IMR-90 (cell line): ENCODE results near the gene KCNQ2. TPM values are rescaled to one million over a fixed set of nuclear protein-coding genes. Genes with fewer than 3 reads are reported as not detected.

Source experiments
- ATAC-seq: fragments of 200-7000 bp; cut with Tn5 transposase; 2 replicates; pipeline ENCODE4 v1.9.1; 2020; ENCODE audit warnings: low read depth, mild to moderate bottlenecking, moderate library complexity
- BruUV-seq: library from RNA; stranded (reverse); fragments of 400-500 nt; replicated peaks from 2 replicates; lab custom pipeline; 2021; lab: Mats Ljungman, UMichigan
- CTCF ChIA-PET: fragments of 300-600 bp; formaldehyde crosslinking; extraction: SDS; loops from one replicate; lab custom pipeline; 2021; ENCODE audit warnings: antibody characterized with exemption; lab: Yijun Ruan, JAX
- POLR2A ChIA-PET: fragments of 300-600 bp; sonication (Branson Sonifier 250); formaldehyde crosslinking; loops from one replicate; lab custom pipeline; 2022; ENCODE audit warnings: antibody characterized with exemption; ENCODE audit not compliant: unreplicated experiment; lab: Charles Lee
- DNase-seq: peaks from one replicate; pipeline ENCODE4 v3.0.0; 2013
- H2AFZ ChIP-seq: replicated peaks from 2 replicates; pipeline ENCODE3; 2013; ENCODE audit warnings: low read length, mild to moderate bottlenecking; ENCODE audit not compliant: poor library complexity
- H2AK5ac ChIP-seq: 2 replicates; pipeline ENCODE4 v1.6.1; 2013; ENCODE audit warnings: low read depth, low read length, inconsistent platforms
- H2AK9ac ChIP-seq: replicated peaks from 2 replicates; pipeline ENCODE3; 2013; ENCODE audit warnings: mild to moderate bottlenecking, low read depth, low read length, moderate library complexity; ENCODE audit not compliant: poor library complexity
- H2BK120ac ChIP-seq: 2 replicates; pipeline ENCODE4 v1.6.1; 2013; ENCODE audit warnings: low read depth, low read length, inconsistent platforms
- H2BK15ac ChIP-seq: 3 replicates; pipeline ENCODE4 v1.6.1; 2013; ENCODE audit warnings: low read depth, low read length, inconsistent platforms
- H2BK20ac ChIP-seq: 2 replicates; pipeline ENCODE4 v1.6.1; 2013; ENCODE audit warnings: low read depth, mild to moderate bottlenecking, inconsistent platforms, low read length, moderate library complexity
- H2BK5ac ChIP-seq: 2 replicates; pipeline ENCODE4 v1.6.1; 2013; ENCODE audit warnings: mild to moderate bottlenecking, low read depth, low read length, inconsistent platforms; ENCODE audit not compliant: poor library complexity, severe bottlenecking
- H3K14ac ChIP-seq: replicated peaks from 2 replicates; pipeline ENCODE4 v1.6.1; 2013; ENCODE audit warnings: low read depth, low read length, inconsistent platforms
- H3K18ac ChIP-seq: 2 replicates; pipeline ENCODE4 v1.6.1; 2013; ENCODE audit warnings: low read depth, low read length, control low read depth
- H3K23ac ChIP-seq: 2 replicates; pipeline ENCODE4 v1.6.1; 2013; ENCODE audit warnings: low read depth, low read length, inconsistent platforms
- H3K27ac ChIP-seq: 2 replicates; pipeline ENCODE4 v1.5.1; 2013; ENCODE audit warnings: mild to moderate bottlenecking, control low read depth, low read length; ENCODE audit not compliant: insufficient read depth
- H3K27me3 ChIP-seq: 2 replicates; pipeline ENCODE4 v1.6.1; 2013; ENCODE audit warnings: low read length; ENCODE audit not compliant: control insufficient read depth, insufficient read depth
- H3K36me3 ChIP-seq: 2 replicates; pipeline ENCODE4 v1.6.1; 2013; ENCODE audit warnings: low read length, mixed read lengths; ENCODE audit not compliant: control insufficient read depth, insufficient read depth
- H3K4ac ChIP-seq: 2 replicates; pipeline ENCODE4 v1.6.1; 2013; ENCODE audit warnings: low read depth, low read length, inconsistent platforms
- H3K4me1 ChIP-seq: 2 replicates; pipeline ENCODE4 v1.6.1; 2013; ENCODE audit warnings: low read length, mixed read lengths; ENCODE audit not compliant: control insufficient read depth, insufficient read depth
- H3K4me2 ChIP-seq: 2 replicates; pipeline ENCODE4 v1.6.1; 2013; ENCODE audit warnings: low read depth, mild to moderate bottlenecking, control low read depth, low read length, moderate library complexity
- H3K4me3 ChIP-seq: 2 replicates; pipeline ENCODE4 v1.5.1; 2013; ENCODE audit warnings: low read depth, mild to moderate bottlenecking, control low read depth, low read length, moderate library complexity; ENCODE audit not compliant: insufficient read depth
- H3K56ac ChIP-seq: 2 replicates; pipeline ENCODE4 v1.6.1; 2013; ENCODE audit warnings: low read length, inconsistent platforms; ENCODE audit not compliant: insufficient read depth; ENCODE audit errors: extremely low read depth
- H3K79me1 ChIP-seq, 2 experiments: 2 replicates each; pipeline ENCODE4 v1.6.1; 2013; ENCODE audit warnings: low read length in 2 of 2, inconsistent platforms in 1 of 2, low read depth in 1 of 2
- H3K9ac ChIP-seq: 2 replicates; pipeline ENCODE4 v1.6.1; 2013; ENCODE audit warnings: low read depth, low read length, control low read depth
- H3K9me1 ChIP-seq: 2 replicates; pipeline ENCODE4 v1.6.1; 2013; ENCODE audit warnings: low read length, inconsistent platforms; ENCODE audit not compliant: insufficient read depth
- H3K9me3 ChIP-seq: 2 replicates; pipeline ENCODE4 v1.6.1; 2013; ENCODE audit warnings: low read length; ENCODE audit not compliant: control insufficient read depth, insufficient read depth
- H4K20me1 ChIP-seq: 2 replicates; pipeline ENCODE4 v1.6.1; 2013; ENCODE audit warnings: low read length, inconsistent platforms; ENCODE audit not compliant: insufficient read depth
- H4K5ac ChIP-seq: 2 replicates; pipeline ENCODE4 v1.6.1; 2013; ENCODE audit warnings: mild to moderate bottlenecking, low read depth, low read length, control low read depth
- H4K8ac ChIP-seq, 2 experiments: 2 replicates each; pipeline ENCODE4 v1.6.1; 2013; ENCODE audit warnings: low read depth in 2 of 2, low read length in 2 of 2, control low read depth in 1 of 2, inconsistent platforms in 1 of 2
- H4K91ac ChIP-seq: 2 replicates; pipeline ENCODE4 v1.6.1; 2013; ENCODE audit warnings: low read depth, low read length, inconsistent platforms; ENCODE audit not compliant: insufficient read depth
- BHLHE40 ChIP-seq: fragments of 150-350 bp; IDR thresholded peaks from 2 replicates; pipeline ENCODE4 v1.6.1; 2016; ENCODE audit warnings: mild to moderate bottlenecking, low read depth, low read length
- CHD1 ChIP-seq: IDR thresholded peaks from 2 replicates; pipeline ENCODE4 v1.6.1; 2012; ENCODE audit warnings: low read depth, low read length, improper control_type of control experiment
- ELK1 ChIP-seq: fragments of 150-350 bp; IDR thresholded peaks from 2 replicates; pipeline ENCODE4 v1.6.1; 2016; ENCODE audit warnings: low read depth, mild to moderate bottlenecking, low read length, moderate library complexity, borderline replicate concordance
- FOS ChIP-seq: fragments of 150-350 bp; IDR thresholded peaks from 2 replicates; pipeline ENCODE4 v1.6.1; 2016; ENCODE audit warnings: low read depth, low read length
- MAFK ChIP-seq: IDR thresholded peaks from 2 replicates; pipeline ENCODE4 v1.6.1; 2012; ENCODE audit warnings: low read depth, low read length, improper control_type of control experiment
- MXI1 ChIP-seq: IDR thresholded peaks from 2 replicates; pipeline ENCODE4 v1.6.1; 2012; ENCODE audit warnings: low read depth, mild to moderate bottlenecking, low read length, moderate library complexity, borderline replicate concordance
- NFE2L2 ChIP-seq: fragments of 150-350 bp; IDR thresholded peaks from 2 replicates; pipeline ENCODE4 v1.6.1; 2016; ENCODE audit warnings: low read depth, mild to moderate bottlenecking, low read length
- RAD21 ChIP-seq: IDR thresholded peaks from 2 replicates; pipeline ENCODE4 v1.6.1; 2012; ENCODE audit warnings: low read length, improper control_type of control experiment
- RCOR1 ChIP-seq: IDR thresholded peaks from 2 replicates; pipeline ENCODE4 v1.6.1; 2012; ENCODE audit warnings: mild to moderate bottlenecking, low read length, improper control_type of control experiment; ENCODE audit not compliant: insufficient replicate concordance
- USF2 ChIP-seq: fragments of 150-350 bp; IDR thresholded peaks from 2 replicates; pipeline ENCODE4 v1.6.1; 2017; ENCODE audit warnings: mild to moderate bottlenecking, antibody characterized with exemption, low read length, low read depth
- WGBS, 2 experiments: methylation state at CpG; one replicate each; pipeline versions ENCODE4 v1.1.5 to v1.1.7; 2013; ENCODE audit warnings: missing lambda C conversion rate in 2 of 2; ENCODE audit not compliant: insufficient read length in 1 of 2; ENCODE audit errors: extremely low coverage in 2 of 2; 5-methylcytosine and 5-hydroxymethylcytosine counted together
- dilution Hi-C: fragments of 300-500 bp; cut with HindIII; formaldehyde crosslinking; loops from one replicate; pipeline ENCODE4 v1.14.3; 2018; ENCODE audit warnings: low sequenced_read_pairs; ENCODE audit not compliant: unreplicated experiment
- in situ Hi-C: fragments of 300-500 bp; cut with MboI; formaldehyde crosslinking; loops from 3 replicates; pipeline ENCODE4 v1.14.3; 2019; ENCODE audit warnings: low sequenced_read_pairs, inconsistent platforms, mixed read lengths
- intact Hi-C: fragments of 100-400 bp; cut with micrococcal nuclease; formaldehyde crosslinking; loops from 2 replicates; pipeline ENCODE4 v1.10.0; 2022
- polyA plus RNA-seq, 3 experiments: library from polyadenylated mRNA; depleted of rRNA; stranded (reverse); fragments of >200 nt; gene quantifications; 2 replicates each; pipeline ENCODE4 v1.2.3, GENCODE V29; 2012; ENCODE audit warnings: low replicate concordance in 1 of 3
- total RNA-seq: library from RNA; depleted of rRNA; stranded (reverse); fragments of >200 nt; gene quantifications from 2 replicates; pipeline ENCODE4 v1.2.3, GENCODE V29; 2012
- TF ChIP-seq, protein P1 (sequence below): conservative IDR thresholded peaks from 2 replicates; pipeline ENCODE4 v1.5.1; 2012; ENCODE audit warnings: mild to moderate bottlenecking, low read depth, low read length, improper control_type of control experiment

Gene KCNQ2
- total and polyA plus RNA-seq, 2 of the 4 experiments (the other 2 are of a cell fraction) = 0.02 TPM; not detected in 1

DNA sequence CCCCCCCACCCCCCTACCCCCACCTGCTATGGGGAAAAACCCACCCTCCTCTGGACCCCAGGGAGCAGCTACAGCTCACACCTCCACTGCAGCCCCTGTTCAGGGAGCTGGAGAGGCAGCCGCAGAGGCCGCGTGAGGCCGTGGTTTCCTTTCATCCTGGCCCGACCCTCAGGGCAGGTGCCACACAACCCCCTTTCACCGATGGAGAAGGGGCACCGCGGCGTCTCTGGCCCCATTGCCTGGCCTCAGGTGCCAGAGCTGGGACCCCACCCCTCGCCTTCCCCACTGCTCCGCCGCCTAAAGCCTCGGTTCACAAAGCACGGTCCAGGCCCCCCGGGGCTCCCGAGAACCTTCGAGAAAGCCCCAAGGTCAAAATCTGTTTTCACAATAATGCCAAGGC lies 11.8 kb upstream of the KCNQ2 start:
- H2AFZ ChIP-seq = no peak overlapping the region
- no peaks in the 10 kb centered on the region for H3K9me1 ChIP-seq
- in situ Hi-C loops (no loop called here), dilution Hi-C loops (no loop called here), intact Hi-C loops (no loop called here)
- H3K79me1 ChIP-seq = no peaks in the 10 kb centered on the region
- no peak overlapping the region for H3K4me3 ChIP-seq
- H3K14ac ChIP-seq = no peak overlapping the region
- no peak overlapping the region for H4K91ac ChIP-seq
- peaks cover 48% of the 10 kb centered on the region for H3K27me3 ChIP-seq
- no TSS peak for BruUV-seq
- H4K5ac ChIP-seq = no peak overlapping the region
- no peak overlapping the region for H3K27ac ChIP-seq
- CTCF ChIA-PET = no interaction called here
- no peak overlapping the region for H2BK120ac ChIP-seq
- no peak overlapping the region for H3K4ac ChIP-seq
- no peak overlapping the region for H3K23ac ChIP-seq
- no peaks in the 10 kb centered on the region for H3K36me3 ChIP-seq
- H4K20me1 ChIP-seq = no peaks in the 10 kb centered on the region; the same call in 1 of the 2 replicates
- ATAC-seq (no peak), DNase-seq (no peak)
- no peak overlapping the region for H2BK15ac ChIP-seq
- no peak overlapping the region for H2AK5ac ChIP-seq
- WGBS, 2 experiments = 68% methylated on average over 3 of the region's 17 CpGs; no CpG with 5 or more reads in 1 of the 2 experiments
- TF ChIP-seq FOS (no peak), CHD1 (no peak), MAFK (no peak), RCOR1 (no peak), BHLHE40 (no peak), USF2 (no peak), RAD21 (no peak), ELK1 (no peak), NFE2L2 (no peak), MXI1 (no peak)
- TF ChIP-seq, protein P1, sequence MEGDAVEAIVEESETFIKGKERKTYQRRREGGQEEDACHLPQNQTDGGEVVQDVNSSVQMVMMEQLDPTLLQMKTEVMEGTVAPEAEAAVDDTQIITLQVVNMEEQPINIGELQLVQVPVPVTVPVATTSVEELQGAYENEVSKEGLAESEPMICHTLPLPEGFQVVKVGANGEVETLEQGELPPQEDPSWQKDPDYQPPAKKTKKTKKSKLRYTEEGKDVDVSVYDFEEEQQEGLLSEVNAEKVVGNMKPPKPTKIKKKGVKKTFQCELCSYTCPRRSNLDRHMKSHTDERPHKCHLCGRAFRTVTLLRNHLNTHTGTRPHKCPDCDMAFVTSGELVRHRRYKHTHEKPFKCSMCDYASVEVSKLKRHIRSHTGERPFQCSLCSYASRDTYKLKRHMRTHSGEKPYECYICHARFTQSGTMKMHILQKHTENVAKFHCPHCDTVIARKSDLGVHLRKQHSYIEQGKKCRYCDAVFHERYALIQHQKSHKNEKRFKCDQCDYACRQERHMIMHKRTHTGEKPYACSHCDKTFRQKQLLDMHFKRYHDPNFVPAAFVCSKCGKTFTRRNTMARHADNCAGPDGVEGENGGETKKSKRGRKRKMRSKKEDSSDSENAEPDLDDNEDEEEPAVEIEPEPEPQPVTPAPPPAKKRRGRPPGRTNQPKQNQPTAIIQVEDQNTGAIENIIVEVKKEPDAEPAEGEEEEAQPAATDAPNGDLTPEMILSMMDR = no peak
- POLR2A ChIA-PET = no interaction called here
- no peak overlapping the region for H4K8ac ChIP-seq
- no peak overlapping the region for H3K18ac ChIP-seq
- no peak overlapping the region for H2BK5ac ChIP-seq
- H2BK20ac ChIP-seq = no peak overlapping the region
- H3K56ac ChIP-seq = no peak overlapping the region
- no peak overlapping the region for H3K4me2 ChIP-seq
- no peaks in the 10 kb centered on the region for H3K9me3 ChIP-seq
- H2AK9ac ChIP-seq = no peak overlapping the region
- H3K9ac ChIP-seq = no peak overlapping the region
- H3K4me1 ChIP-seq = no peaks in the 10 kb centered on the region
